H1 (cell line): ENCODE results near the gene EPHA3. TPM values are rescaled to one million over a fixed set of nuclear protein-coding genes. Genes with fewer than 3 reads are reported as not detected.

Source experiments
- CHD7 ChIP-seq: fragments of 300-600 bp; sonication (generic); IDR thresholded peaks from 2 replicates; pipeline ENCODE4 v1.7.1; 2012; ENCODE audit warnings: low read length, moderate library complexity, mild to moderate bottlenecking, inconsistent platforms; ENCODE audit not compliant: insufficient replicate concordance
- CTBP2 ChIP-seq: IDR thresholded peaks from 2 replicates; pipeline ENCODE4 v1.7.0; 2011; ENCODE audit warnings: borderline replicate concordance, mild to moderate bottlenecking, moderate library complexity, mixed read lengths, low read length; ENCODE audit not compliant: insufficient read depth, insufficient read length
- NANOG ChIP-seq: IDR thresholded peaks from 2 replicates; pipeline ENCODE4 v1.6.1; 2011; ENCODE audit warnings: low read length, low read depth, mild to moderate bottlenecking, inconsistent platforms; ENCODE audit not compliant: insufficient read depth, poor library complexity, severe bottlenecking
- SIX5 ChIP-seq: IDR thresholded peaks from 2 replicates; pipeline ENCODE4 v1.6.1; 2011; ENCODE audit warnings: mild to moderate bottlenecking, low read depth, low read length
- SP4 ChIP-seq: IDR thresholded peaks from 2 replicates; pipeline ENCODE4 v1.6.1; 2012; ENCODE audit warnings: low read length, inconsistent platforms
- polyA plus RNA-seq, 7 experiments: library from polyadenylated mRNA; depleted of rRNA in 3 of 7; stranded (reverse) in 5 of 7; unstranded in 2 of 7; fragments of >200 nt in 5 of 7; fragments of 200-250 nt in 2 of 7; gene quantifications; 1 replicate in 5 of 7; 2 replicates in 1 of 7; 4 replicates in 1 of 7; pipeline versions ENCODE4 v1.2.1 to v1.2.3, GENCODE V29; 2011 to 2013; ENCODE audit warnings: missing spikeins in 2 of 7, mixed read lengths in 2 of 7
- total RNA-seq: library from RNA; stranded (reverse); fragmentation: NEBNext Ultra II Directional; extraction: Animal tissue kit (Norgen Biotek cat#: 25700); gene quantifications from 2 replicates; pipeline ENCODE4 v1.2.1, GENCODE V29; 2021

The EPHA3 gene
- total and polyA plus RNA-seq, 2 of the 8 experiments (the other 6 are each of a cell fraction or from before 2014, with no cell fraction given), result 0.09 to 0.22 TPM

GRCh38 chr3:89455240-89455639, 347.8 kb downstream of the EPHA3 start (continued):
- TF ChIP-seq CTBP2 (no peak), SIX5 (no peak), NANOG (no peak), SP4 (no peak), CHD7 (no peak)
- TF ChIP-seq, all 59 proteins: peak for 0
